Endothelial cell of umbilical vein (primary cell): Measurements from ENCODE around the gene ATP9B. TPM values are rescaled to one million over a fixed set of nuclear protein-coding genes. Genes with fewer than 3 reads are reported as not detected.
A peak's percentile ranks its signal among the peaks of the same experiment; 100 is the strongest.

ENCODE experiments used
- BruUV-seq: library from RNA; stranded (reverse); fragments of 400-500 nt; replicated peaks from 2 replicates; lab custom pipeline; 2021; lab: Mats Ljungman, UMichigan
- CTCF ChIA-PET: fragments of 300-600, 350-600 bp; sonication (Branson Sonifier 250); formaldehyde crosslinking; loops from one replicate; lab custom pipeline; 2021; ENCODE audit warnings: antibody characterized with exemption, inconsistent platforms; lab: Charles Lee
- POLR2A ChIA-PET: fragments of 300-600, 350-600 bp; sonication (Branson Sonifier 250); formaldehyde crosslinking; loops from one replicate; lab custom pipeline; 2021; ENCODE audit warnings: antibody characterized with exemption, inconsistent platforms; lab: Charles Lee
- DNase-seq: peaks from one replicate; pipeline ENCODE4 v3.0.0-alpha.2; 2011; ENCODE audit warnings: low read depth, low spot score
- FAIRE-seq: peaks from 2 replicates; lab custom pipeline; 2011; peaks lifted over from hg19 to GRCh38; lab: Jason Lieb, UNC
- H2AFZ ChIP-seq: 2 replicates; pipeline ENCODE4 v1.6.0; 2012; ENCODE audit warnings: low read depth, low read length, control low read depth, inconsistent platforms
- H3K27ac ChIP-seq: 2 replicates; pipeline ENCODE4 v1.5.1; 2011; ENCODE audit warnings: low read depth, mild to moderate bottlenecking, control low read depth, low read length, moderate library complexity; ENCODE audit not compliant: insufficient read depth
- H3K27me3 ChIP-seq, 2 experiments: 2 replicates each; pipeline versions ENCODE4 v1.6.0 to v1.6.1; 2011; ENCODE audit warnings: low read length in 2 of 2, mixed read lengths in 1 of 2; ENCODE audit not compliant: control insufficient read depth in 2 of 2, insufficient read depth in 2 of 2
- H3K36me3 ChIP-seq, 2 experiments: 2 replicates in 1 of 2; 3 replicates in 1 of 2; pipeline ENCODE4 v1.5.1; 2011; ENCODE audit warnings: low read length in 2 of 2, mild to moderate bottlenecking in 1 of 2, moderate library complexity in 1 of 2; ENCODE audit not compliant: control insufficient read depth in 2 of 2, insufficient read depth in 2 of 2; ENCODE audit errors: extremely low read depth in 1 of 2
- H3K4me1 ChIP-seq: 3 replicates; pipeline ENCODE4 v1.5.1; 2011; ENCODE audit warnings: mild to moderate bottlenecking, low read length; ENCODE audit not compliant: control insufficient read depth, insufficient read depth; ENCODE audit errors: extremely low read depth
- H3K4me2 ChIP-seq: 2 replicates; pipeline ENCODE4 v1.6.1; 2011; ENCODE audit warnings: low read length, control low read depth, mixed read lengths; ENCODE audit not compliant: insufficient read depth
- H3K4me3 ChIP-seq, 3 experiments: fragments of 200-600 bp in 1 of 3; sonication (generic), shearing (Covaris generic) in 1 of 3; replicated peaks in 1 of 3; 2 replicates each; pipeline ENCODE4 v1.5.1; 2011 to 2016; ENCODE audit warnings: control low read depth in 3 of 3, low read length in 3 of 3, mild to moderate bottlenecking in 2 of 3, inconsistent platforms in 1 of 3, low read depth in 1 of 3, moderate library complexity in 1 of 3; ENCODE audit not compliant: insufficient read depth in 1 of 3
- H3K79me2 ChIP-seq: 2 replicates; pipeline ENCODE4 v1.6.0; 2012; ENCODE audit warnings: low read length, inconsistent platforms; ENCODE audit not compliant: control insufficient read depth, insufficient read depth
- H3K9ac ChIP-seq: replicated peaks from 2 replicates; pipeline ENCODE3; 2011; ENCODE audit warnings: low read length, control low read depth; ENCODE audit not compliant: insufficient read depth; ENCODE audit errors: extremely low read depth
- H3K9me1 ChIP-seq: replicated peaks from 3 replicates; pipeline ENCODE4 v1.6.0; 2011; ENCODE audit warnings: mild to moderate bottlenecking, low read length; ENCODE audit not compliant: control insufficient read depth, insufficient read depth; ENCODE audit errors: extremely low read depth
- H3K9me3 ChIP-seq: replicated peaks from 2 replicates; pipeline ENCODE4 v1.5.1; 2012; ENCODE audit warnings: low read length, inconsistent platforms; ENCODE audit not compliant: control insufficient read depth, insufficient read depth
- H4K20me1 ChIP-seq: replicated peaks from 2 replicates; pipeline ENCODE3; 2011; ENCODE audit warnings: mild to moderate bottlenecking, low read length; ENCODE audit not compliant: control insufficient read depth, insufficient read depth; ENCODE audit errors: extremely low read depth
- EZH2 ChIP-seq: IDR thresholded peaks from 2 replicates; pipeline ENCODE4 v1.6.1; 2012; ENCODE audit warnings: borderline replicate concordance, low read depth, mild to moderate bottlenecking, moderate library complexity, low read length, inconsistent platforms; ENCODE audit not compliant: severe bottlenecking
- FOS ChIP-seq: IDR thresholded peaks from 2 replicates; pipeline ENCODE4 v1.6.1; 2011; ENCODE audit warnings: mild to moderate bottlenecking, low read length, moderate library complexity, borderline replicate concordance; ENCODE audit not compliant: insufficient read depth
- GATA2 ChIP-seq: IDR thresholded peaks from 2 replicates; pipeline ENCODE4 v1.7.0; 2011; ENCODE audit warnings: low read depth, mild to moderate bottlenecking, moderate library complexity, mixed read lengths, low read length; ENCODE audit not compliant: insufficient read length, insufficient read depth
- MYC ChIP-seq: IDR thresholded peaks from one replicate; pipeline ENCODE4 v1.6.1; 2011; ENCODE audit warnings: mild to moderate bottlenecking, low read depth, low read length
- POLR2AphosphoS5 ChIP-seq: IDR thresholded peaks from 2 replicates; pipeline ENCODE4 v1.6.1; 2012; ENCODE audit warnings: low read depth, mild to moderate bottlenecking, control low read depth, low read length, moderate library complexity; ENCODE audit not compliant: insufficient read depth
- dilution Hi-C: fragments of 300-500 bp; cut with MboI; formaldehyde crosslinking; loops from one replicate; pipeline ENCODE4 v1.15.0; 2019; ENCODE audit warnings: low sequenced_read_pairs; ENCODE audit not compliant: extremely low pct_ligation_motif_present
- intact Hi-C: fragments of 100-400 bp; cut with micrococcal nuclease; formaldehyde crosslinking; loops from one replicate; pipeline ENCODE4 v1.10.0; 2022
- polyA plus RNA-seq, 4 experiments: library from polyadenylated mRNA; depleted of rRNA in 3 of 4; stranded (reverse) in 3 of 4; unstranded in 1 of 4; fragments of >200 nt; gene quantifications; 2 replicates each; pipeline versions ENCODE4 v1.2.1 to v1.2.3, GENCODE V29; 2011 to 2012; ENCODE audit warnings: missing spikeins in 1 of 4
- total RNA-seq: library from RNA; stranded (reverse); gene quantifications from 2 replicates; pipeline ENCODE4 v1.2.3, GENCODE V29; 2021
- TF ChIP-seq, protein P1 (sequence below): IDR thresholded peaks from 2 replicates; pipeline ENCODE4 v1.6.1; 2011; ENCODE audit not compliant: insufficient read depth, insufficient read length
- TF ChIP-seq, protein P2 (sequence below), 2 donors: IDR thresholded peaks; 1 replicate in 1 of 2; 2 replicates in 1 of 2; pipeline ENCODE4 v1.5.1; 2011; ENCODE audit warnings: low read length in 2 of 2, mild to moderate bottlenecking in 2 of 2, moderate library complexity in 2 of 2, control low read depth in 1 of 2, inconsistent platforms in 1 of 2, low read depth in 1 of 2; ENCODE audit not compliant: insufficient read depth in 1 of 2; ENCODE audit errors: extremely low read depth in 1 of 2

The ATP9B gene
- total and polyA plus RNA-seq, 2 donors (not counting 3 experiments of a cell fraction or from before 2014, with no cell fraction given) = 14.6 to 18.2 TPM

DNA sequence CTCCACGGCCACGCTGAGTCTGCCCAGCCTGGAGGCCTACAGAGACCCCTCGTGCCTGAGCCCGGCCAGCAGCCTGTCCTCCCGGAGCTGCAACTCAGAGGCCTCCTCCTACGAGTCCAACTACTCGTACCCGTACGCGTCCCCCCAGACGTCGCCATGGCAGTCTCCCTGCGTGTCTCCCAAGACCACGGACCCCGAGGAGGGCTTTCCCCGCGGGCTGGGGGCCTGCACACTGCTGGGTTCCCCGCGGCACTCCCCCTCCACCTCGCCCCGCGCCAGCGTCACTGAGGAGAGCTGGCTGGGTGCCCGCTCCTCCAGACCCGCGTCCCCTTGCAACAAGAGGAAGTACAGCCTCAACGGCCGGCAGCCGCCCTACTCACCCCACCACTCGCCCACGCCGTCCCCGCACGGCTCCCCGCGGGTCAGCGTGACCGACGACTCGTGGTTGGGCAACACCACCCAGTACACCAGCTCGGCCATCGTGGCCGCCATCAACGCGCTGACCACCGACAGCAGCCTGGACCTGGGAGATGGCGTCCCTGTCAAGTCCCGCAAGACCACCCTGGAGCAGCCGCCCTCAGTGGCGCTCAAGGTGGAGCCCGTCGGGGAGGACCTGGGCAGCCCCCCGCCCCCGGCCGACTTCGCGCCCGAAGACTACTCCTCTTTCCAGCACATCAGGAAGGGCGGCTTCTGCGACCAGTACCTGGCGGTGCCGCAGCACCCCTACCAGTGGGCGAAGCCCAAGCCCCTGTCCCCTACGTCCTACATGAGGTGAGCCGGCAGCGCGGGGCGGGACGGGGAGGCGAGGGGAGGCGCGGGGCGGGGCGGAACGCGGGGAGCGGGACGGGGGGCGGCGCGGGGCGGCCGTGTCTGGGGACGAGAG lies 341.8 kb downstream of the ATP9B start:
- ChIA-PET CTCF (interaction anchor here (1.2 to 2.6 kb wide), 2 partner anchors 7 to 20 kb away, joined by 3 to 10 read pairs; no protein-coding TSS in a partner anchor), POLR2A (no interaction called here)
- no peak overlapping the region for H3K4me2 ChIP-seq
- H3K36me3 ChIP-seq = peaks cover 0 to 8% of the 10 kb centered on the region in 2 experiments
- FAIRE-seq (no peak), DNase-seq (no peak)
- H3K9ac ChIP-seq = no peak overlapping the region
- H3K9me1 ChIP-seq = no peaks in the 10 kb centered on the region
- H4K20me1 ChIP-seq = no peaks in the 10 kb centered on the region
- no peaks in the 10 kb centered on the region for H3K27me3 ChIP-seq
- H3K4me1 ChIP-seq = peaks cover 16% of the 10 kb centered on the region
- H2AFZ ChIP-seq = no peak overlapping the region
- H3K9me3 ChIP-seq = no peaks in the 10 kb centered on the region
- intact Hi-C loops = no loop called here
- TF ChIP-seq FOS (no peak), MYC (no peak), GATA2 (no peak), EZH2 (no peak), POLR2AphosphoS5 (no peak)
- TF ChIP-seq, protein P1, sequence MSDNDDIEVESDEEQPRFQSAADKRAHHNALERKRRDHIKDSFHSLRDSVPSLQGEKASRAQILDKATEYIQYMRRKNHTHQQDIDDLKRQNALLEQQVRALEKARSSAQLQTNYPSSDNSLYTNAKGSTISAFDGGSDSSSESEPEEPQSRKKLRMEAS = no peak
- TF ChIP-seq, protein P2, sequence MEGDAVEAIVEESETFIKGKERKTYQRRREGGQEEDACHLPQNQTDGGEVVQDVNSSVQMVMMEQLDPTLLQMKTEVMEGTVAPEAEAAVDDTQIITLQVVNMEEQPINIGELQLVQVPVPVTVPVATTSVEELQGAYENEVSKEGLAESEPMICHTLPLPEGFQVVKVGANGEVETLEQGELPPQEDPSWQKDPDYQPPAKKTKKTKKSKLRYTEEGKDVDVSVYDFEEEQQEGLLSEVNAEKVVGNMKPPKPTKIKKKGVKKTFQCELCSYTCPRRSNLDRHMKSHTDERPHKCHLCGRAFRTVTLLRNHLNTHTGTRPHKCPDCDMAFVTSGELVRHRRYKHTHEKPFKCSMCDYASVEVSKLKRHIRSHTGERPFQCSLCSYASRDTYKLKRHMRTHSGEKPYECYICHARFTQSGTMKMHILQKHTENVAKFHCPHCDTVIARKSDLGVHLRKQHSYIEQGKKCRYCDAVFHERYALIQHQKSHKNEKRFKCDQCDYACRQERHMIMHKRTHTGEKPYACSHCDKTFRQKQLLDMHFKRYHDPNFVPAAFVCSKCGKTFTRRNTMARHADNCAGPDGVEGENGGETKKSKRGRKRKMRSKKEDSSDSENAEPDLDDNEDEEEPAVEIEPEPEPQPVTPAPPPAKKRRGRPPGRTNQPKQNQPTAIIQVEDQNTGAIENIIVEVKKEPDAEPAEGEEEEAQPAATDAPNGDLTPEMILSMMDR (IDR thresholded peaks at IDR 0.05; ENCODE audit: extremely low read depth in 1 of 2, insufficient read depth in 1 of 2, low read depth in 1 of 2, low read length in 2 of 2) = no peak
- TSS peak; percentile 60 for BruUV-seq
- H3K4me3 ChIP-seq = no peak overlapping the region
- H3K27ac ChIP-seq = no peak overlapping the region
- peaks cover 7% of the 10 kb centered on the region for H3K79me2 ChIP-seq
- dilution Hi-C loops = no loop called here
